Right lobe of liver (tissue), 4 donors: ENCODE measurements around the gene MCTP1.

Source experiments
- CTCF ChIP-seq, 4 donors: fragments of 200-600 bp in 3 of 4; fragments of 450-650 bp in 1 of 4; IDR thresholded peaks; one replicate each; pipeline versions ENCODE4 v1.5.1 to v1.8.0; 2016 to 2022; ENCODE audit warnings: antibody characterized with exemption in 4 of 4, mild to moderate bottlenecking in 2 of 4
- POLR2A ChIP-seq: fragments of 450-650 bp; IDR thresholded peaks from one replicate; pipeline ENCODE4 v1.6.1; 2017; ENCODE audit warnings: antibody characterized with exemption, mild to moderate bottlenecking
- donor health status: DM: no; HTN: no; CAD: no.
- donor health status: DM: no; HTN: no; CAD: no.
- donor health status: DM: no; HTN: yes; CAD: no.

GRCh38 chr5:94884311-94884710 is 400.6 kb downstream of the MCTP1 start:
- TF ChIP-seq POLR2A: no peak
- no peak for TF ChIP-seq CTCF (IDR thresholded peaks at IDR 0.05)
